Measurements from ENCODE around the gene TAS1R3.

- TF ChIP-seq EZH2phosphoT487 (IDR thresholded peaks at IDR 0.05; ENCODE audit: unreplicated experiment), result no peak
- TF ChIP-seq CREB1 (CRISPR knock-in tag; IDR thresholded peaks at IDR 0.05; ENCODE audit: low read depth), result no peak
Observed at GRCh38 chr1:1314237-1314586, 16.9 kb upstream of the TAS1R3 start.
